ACC112 (cell line): ENCODE measurements around the gene FHIP2A.
"Not testable (repeated sequence)": the region's sequence is repeated elsewhere in the genome, so short reads cannot be mapped to it uniquely, and the experiment has no call there.

ENCODE experiments used
- H2AFZ ChIP-seq: fragments of 200-600 bp; sonication (generic); one replicate; pipeline ENCODE4 v1.6.0; 2017; ENCODE audit warnings: antibody characterized with exemption, low read length; ENCODE audit not compliant: unreplicated experiment
- H3K27ac ChIP-seq: fragments of 200-600 bp; sonication (generic); 2 replicates; pipeline ENCODE4 v1.5.1; 2014; ENCODE audit warnings: low read depth, mild to moderate bottlenecking, antibody characterized with exemption, low read length, moderate library complexity
- H3K27me3 ChIP-seq: fragments of 200-600 bp; sonication (generic); 2 replicates; pipeline ENCODE4 v1.6.1; 2014; ENCODE audit warnings: mild to moderate bottlenecking, antibody characterized with exemption, low read length, moderate library complexity, mixed read lengths; ENCODE audit not compliant: insufficient read depth
- H3K36me3 ChIP-seq: fragments of 200-600 bp; sonication (generic); 2 replicates; pipeline ENCODE4 v1.6.1; 2016; ENCODE audit warnings: mild to moderate bottlenecking, antibody characterized with exemption, low read length, moderate library complexity, mixed read lengths; ENCODE audit not compliant: insufficient read depth
- H3K4me1 ChIP-seq: fragments of 200-600 bp; sonication (generic); one replicate; pipeline ENCODE4 v1.6.1; 2016; ENCODE audit warnings: low read length, mixed read lengths; ENCODE audit not compliant: insufficient read depth, unreplicated experiment, control insufficient read depth
- H3K4me3 ChIP-seq: fragments of 200-600 bp; sonication (generic); 2 replicates; pipeline ENCODE4 v1.5.1; 2014; ENCODE audit warnings: mild to moderate bottlenecking, low read depth, low read length
- H3K79me2 ChIP-seq: fragments of 200-600 bp; sonication (generic); one replicate; pipeline ENCODE4 v1.6.0; 2016; ENCODE audit warnings: low read length; ENCODE audit not compliant: control insufficient read depth, unreplicated experiment, insufficient read depth

FHIP2A gene, protein sequence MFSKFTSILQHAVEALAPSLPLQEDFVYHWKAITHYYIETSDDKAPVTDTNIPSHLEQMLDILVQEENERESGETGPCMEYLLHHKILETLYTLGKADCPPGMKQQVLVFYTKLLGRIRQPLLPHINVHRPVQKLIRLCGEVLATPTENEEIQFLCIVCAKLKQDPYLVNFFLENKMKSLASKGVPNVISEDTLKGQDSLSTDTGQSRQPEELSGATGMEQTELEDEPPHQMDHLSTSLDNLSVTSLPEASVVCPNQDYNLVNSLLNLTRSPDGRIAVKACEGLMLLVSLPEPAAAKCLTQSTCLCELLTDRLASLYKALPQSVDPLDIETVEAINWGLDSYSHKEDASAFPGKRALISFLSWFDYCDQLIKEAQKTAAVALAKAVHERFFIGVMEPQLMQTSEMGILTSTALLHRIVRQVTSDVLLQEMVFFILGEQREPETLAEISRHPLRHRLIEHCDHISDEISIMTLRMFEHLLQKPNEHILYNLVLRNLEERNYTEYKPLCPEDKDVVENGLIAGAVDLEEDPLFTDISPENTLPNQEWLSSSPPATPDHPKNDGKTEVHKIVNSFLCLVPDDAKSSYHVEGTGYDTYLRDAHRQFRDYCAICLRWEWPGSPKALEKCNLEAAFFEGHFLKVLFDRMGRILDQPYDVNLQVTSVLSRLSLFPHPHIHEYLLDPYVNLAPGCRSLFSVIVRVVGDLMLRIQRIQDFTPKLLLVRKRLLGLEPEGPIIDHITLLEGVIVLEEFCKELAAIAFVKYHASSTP

DNA sequence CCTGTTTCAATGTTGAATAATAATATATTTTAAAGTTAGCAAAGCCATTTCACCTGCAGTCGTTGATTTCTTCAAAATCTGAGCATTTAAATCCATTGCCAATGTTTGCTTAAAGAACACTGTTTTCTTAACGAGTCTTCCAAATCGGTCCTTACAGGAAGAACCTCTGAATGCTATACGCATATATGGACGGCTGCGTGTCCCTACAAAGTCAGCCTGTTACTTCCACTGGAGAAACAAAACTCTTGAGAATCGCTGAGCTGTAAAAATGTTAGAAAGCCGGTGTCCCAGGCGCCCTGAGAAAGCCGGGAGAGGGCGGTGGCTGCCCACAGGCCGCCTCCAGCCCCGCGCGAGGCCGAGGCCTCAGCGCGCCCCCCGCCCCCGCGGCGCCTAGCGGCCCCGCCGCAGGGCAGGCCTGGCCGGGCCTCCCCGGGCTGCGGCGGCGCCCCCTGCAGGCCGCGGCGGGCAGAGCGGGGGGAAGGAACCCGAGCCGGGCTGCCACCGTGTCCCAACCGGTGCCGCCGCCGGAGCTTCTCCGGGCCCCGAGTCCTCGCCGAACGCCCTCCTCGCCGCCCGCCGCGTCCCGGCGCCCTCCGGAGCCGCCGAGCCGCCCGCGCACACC is at the start of gene FHIP2A:
FHIP2A (plus strand) TSS at position 488 of the 622 bp plus-strand sequence. CDS start 299 bp downstream, outside the sequence.
- Histone ChIP-seq H3K4me3 (peak within 1 kb of the TSS; percentile 84), H3K27ac (peak within 1 kb of the TSS; percentile 98), H2AFZ (peak within 1 kb of the TSS; percentile 96), H3K79me2 (peaks cover 47% of the 10 kb centered on the region), H3K27me3 (no peaks in the 10 kb centered on the region), H3K4me1 (peaks cover 26% of the 10 kb centered on the region), H3K36me3 (no peaks in the 10 kb centered on the region; the same call in 1 of the 2 replicates)

DNA sequence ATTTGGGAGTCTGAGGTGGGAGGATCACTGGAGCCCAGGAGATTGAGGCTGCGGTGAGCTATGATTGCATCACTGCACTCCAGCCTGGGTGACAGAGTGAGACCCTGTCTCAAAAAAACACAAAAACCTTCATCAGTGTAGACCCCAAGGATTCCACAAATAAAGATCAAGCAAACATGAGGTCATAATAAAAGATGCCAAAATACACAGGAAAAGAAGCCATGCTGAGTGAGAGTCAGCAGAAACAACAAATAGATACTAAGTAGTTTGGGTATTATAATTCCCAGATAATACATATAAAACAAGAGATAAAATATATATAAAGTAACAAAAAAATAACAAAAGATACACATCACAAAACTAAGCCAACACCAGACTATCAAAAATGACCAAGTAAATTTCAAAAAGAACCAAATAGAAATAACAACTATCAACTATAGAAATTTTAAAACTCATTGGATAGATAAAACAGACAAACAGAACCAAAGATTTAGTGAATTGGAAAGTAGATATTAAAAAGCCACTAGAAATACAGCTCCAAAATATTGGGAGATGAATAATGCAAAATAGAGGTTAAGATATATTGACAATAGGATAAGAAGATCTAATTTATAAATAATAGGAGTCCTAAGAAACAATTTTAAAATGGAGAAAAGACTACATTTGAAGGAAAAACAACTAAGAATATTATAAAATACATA is 48.9 kb upstream of the FHIP2A start:
- Histone ChIP-seq H3K36me3 (no peaks in the 10 kb centered on the region), H3K79me2 (no peaks in the 10 kb centered on the region), H3K27ac (no peak overlapping the region), H3K27me3 (no peaks in the 10 kb centered on the region), H3K4me3 (no peak overlapping the region), H2AFZ (no peak overlapping the region), H3K4me1 (peaks cover 8% of the 10 kb centered on the region)

- H3K27me3 ChIP-seq, result no peaks in the 10 kb centered on the region
- no peak overlapping the region for H3K27ac ChIP-seq
- no peaks in the 10 kb centered on the region for H3K36me3 ChIP-seq
- no peak overlapping the region for H2AFZ ChIP-seq
- no peak overlapping the region for H3K4me3 ChIP-seq
- H3K4me1 ChIP-seq, result peaks cover 8% of the 10 kb centered on the region
- H3K79me2 ChIP-seq, result no peaks in the 10 kb centered on the region
Observed at GRCh38 chr10:114773197-114773532, 48.4 kb upstream of the FHIP2A start.

DNA sequence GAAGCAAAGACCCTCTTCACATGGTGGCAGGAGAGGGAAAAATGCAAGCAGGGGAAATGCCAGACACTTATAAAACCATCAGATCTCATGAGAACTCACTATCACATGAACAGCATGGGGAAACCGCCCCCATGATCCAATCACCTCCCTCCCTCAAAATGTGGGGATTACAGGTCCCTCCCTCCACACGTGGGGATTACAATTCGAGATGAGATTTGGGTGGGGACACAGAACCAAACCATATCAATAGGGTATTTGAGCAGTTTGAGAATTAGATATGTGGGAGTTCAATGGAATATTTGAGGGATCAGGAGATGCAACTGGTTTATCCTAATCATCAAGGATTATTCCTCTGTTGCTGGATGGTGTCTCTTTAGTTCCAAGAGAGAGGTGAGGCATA is 46.5 kb upstream of the FHIP2A start:
- not testable (repeated sequence) for H2AFZ ChIP-seq, H3K36me3 ChIP-seq, H3K4me3 ChIP-seq, H3K27me3 ChIP-seq, H3K27ac ChIP-seq, H3K79me2 ChIP-seq
- H3K4me1 ChIP-seq, result peaks cover 21% of the 10 kb centered on the region

DNA sequence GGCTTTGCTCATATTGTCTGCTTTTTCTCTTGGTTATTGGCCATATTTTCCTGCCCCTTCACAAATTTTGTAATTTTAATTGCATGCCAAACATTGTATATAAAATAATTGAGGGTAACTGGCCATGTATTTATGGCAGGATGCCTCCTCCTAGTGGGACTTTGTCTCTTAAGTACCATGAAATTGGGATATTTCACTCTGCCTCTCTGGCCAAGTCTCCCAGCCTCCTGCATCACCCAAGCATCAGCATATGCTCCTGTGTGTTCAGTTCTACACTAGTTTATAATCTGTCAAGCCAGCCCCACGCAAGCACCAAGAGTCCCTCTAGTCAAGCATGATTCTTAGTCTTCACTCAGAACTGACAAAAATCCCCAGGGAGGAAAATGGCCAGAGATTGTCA is 44.2 kb upstream of the FHIP2A start:
- H3K27ac ChIP-seq, result no peak overlapping the region
- no peaks in the 10 kb centered on the region for H3K36me3 ChIP-seq
- H3K79me2 ChIP-seq, result no peaks in the 10 kb centered on the region
- H3K4me1 ChIP-seq, result peaks cover 23% of the 10 kb centered on the region
- H3K4me3 ChIP-seq, result no peak overlapping the region
- no peak overlapping the region for H2AFZ ChIP-seq
- H3K27me3 ChIP-seq, result no peaks in the 10 kb centered on the region

- Histone ChIP-seq H3K27ac (peak overlapping the region; percentile 64), H3K79me2 (no peaks in the 10 kb centered on the region), H3K4me1 (peaks cover 22% of the 10 kb centered on the region), H3K4me3 (no peak overlapping the region), H2AFZ (peak overlapping the region; percentile 35), H3K27me3 (no peaks in the 10 kb centered on the region), H3K36me3 (no peaks in the 10 kb centered on the region)
Observed at GRCh38 chr10:114779803-114780576, 41.6 kb upstream of the FHIP2A start.

DNA sequence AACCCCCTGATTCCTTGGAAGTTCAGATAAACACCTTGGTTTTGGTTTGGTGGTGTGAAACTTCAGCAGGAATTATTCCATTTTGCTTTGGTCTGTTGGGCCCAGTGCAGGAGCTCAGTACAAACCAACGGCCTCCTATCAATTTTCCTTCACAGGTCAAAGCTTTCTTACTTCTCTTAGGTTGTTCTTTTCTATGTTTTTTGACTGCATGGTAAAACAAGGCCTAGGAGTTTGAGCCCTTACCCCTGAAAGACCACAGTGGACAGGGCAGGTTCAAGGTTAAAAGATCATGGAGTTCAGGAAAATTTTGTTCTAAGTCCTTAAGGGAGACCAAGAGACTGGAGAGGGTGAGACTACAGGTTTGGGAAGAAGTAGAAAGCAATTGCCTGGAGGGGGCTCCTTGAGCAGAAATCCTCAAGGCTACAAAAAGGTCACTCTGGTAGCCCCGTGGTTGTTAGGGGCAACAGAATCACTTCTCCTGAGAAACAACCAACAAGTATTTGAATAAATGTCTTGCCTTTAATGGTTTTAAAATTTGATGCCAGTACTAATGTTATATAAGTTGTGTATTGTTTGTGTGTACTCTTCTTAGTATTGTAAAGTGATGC is 40.9 kb upstream of the FHIP2A start:
- Histone ChIP-seq H3K36me3 (no peaks in the 10 kb centered on the region), H2AFZ (peak overlapping the region; percentile 35), H3K79me2 (no peaks in the 10 kb centered on the region), H3K4me3 (no peak overlapping the region), H3K27ac (peak overlapping the region; percentile 64), H3K4me1 (peaks cover 22% of the 10 kb centered on the region), H3K27me3 (no peaks in the 10 kb centered on the region)

DNA sequence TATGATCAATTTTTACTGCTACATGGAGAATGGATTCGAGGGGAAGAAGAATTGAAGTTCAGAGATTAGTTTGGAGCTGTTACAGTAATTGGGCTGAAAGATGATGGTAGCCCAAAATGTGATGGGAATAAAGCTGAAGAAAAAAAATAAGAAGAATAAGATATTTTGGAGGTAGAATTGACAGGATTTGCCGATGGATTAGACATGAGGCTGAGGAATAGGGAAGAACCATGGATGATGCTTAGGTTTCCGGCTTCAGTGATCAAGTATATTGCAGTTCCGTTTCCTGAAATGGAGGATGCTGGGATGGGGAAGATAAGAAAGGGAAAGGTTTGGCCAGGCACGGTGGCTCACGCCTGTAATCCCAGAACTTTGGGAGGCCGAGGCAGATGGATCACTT is 38.9 kb upstream of the FHIP2A start:
- no peaks in the 10 kb centered on the region for H3K27me3 ChIP-seq
- no peaks in the 10 kb centered on the region for H3K36me3 ChIP-seq
- no peak overlapping the region for H2AFZ ChIP-seq
- no peaks in the 10 kb centered on the region for H3K79me2 ChIP-seq
- no peak overlapping the region for H3K27ac ChIP-seq
- H3K4me3 ChIP-seq, result no peak overlapping the region
- H3K4me1 ChIP-seq, result peaks cover 22% of the 10 kb centered on the region

DNA sequence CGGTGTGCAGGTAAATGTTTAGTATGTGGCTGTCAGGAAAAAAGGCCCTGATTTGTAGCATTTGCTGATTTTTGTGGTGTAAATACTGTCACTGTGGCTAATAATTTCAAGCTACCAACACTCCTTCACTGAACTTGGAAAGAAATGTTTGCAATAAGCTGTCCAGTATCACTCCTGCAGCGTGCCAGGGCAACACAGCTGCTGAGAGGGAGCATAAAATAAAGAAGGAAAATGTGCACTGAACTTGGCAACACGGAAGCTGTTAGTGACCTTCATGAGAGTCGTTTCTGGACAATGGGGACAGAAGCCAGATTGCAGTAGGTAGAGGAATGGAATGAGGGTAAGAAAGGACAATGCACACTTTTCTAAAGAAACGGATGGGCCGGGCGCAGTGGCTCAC is 37.9 kb upstream of the FHIP2A start:
- H3K79me2 ChIP-seq, result no peaks in the 10 kb centered on the region
- H3K4me1 ChIP-seq, result peaks cover 25% of the 10 kb centered on the region
- no peak overlapping the region for H3K4me3 ChIP-seq
- H2AFZ ChIP-seq, result no peak overlapping the region
- no peaks in the 10 kb centered on the region for H3K27me3 ChIP-seq
- H3K36me3 ChIP-seq, result no peaks in the 10 kb centered on the region
- no peak overlapping the region for H3K27ac ChIP-seq
